ENCODE data around the gene TTC7B. TPM values are rescaled to one million over a fixed set of nuclear protein-coding genes. Genes with fewer than 3 reads are reported as not detected.

TTC7B gene
- total RNA-seq, 1 donor from 2014 or later, result 83.1 TPM

DNA sequence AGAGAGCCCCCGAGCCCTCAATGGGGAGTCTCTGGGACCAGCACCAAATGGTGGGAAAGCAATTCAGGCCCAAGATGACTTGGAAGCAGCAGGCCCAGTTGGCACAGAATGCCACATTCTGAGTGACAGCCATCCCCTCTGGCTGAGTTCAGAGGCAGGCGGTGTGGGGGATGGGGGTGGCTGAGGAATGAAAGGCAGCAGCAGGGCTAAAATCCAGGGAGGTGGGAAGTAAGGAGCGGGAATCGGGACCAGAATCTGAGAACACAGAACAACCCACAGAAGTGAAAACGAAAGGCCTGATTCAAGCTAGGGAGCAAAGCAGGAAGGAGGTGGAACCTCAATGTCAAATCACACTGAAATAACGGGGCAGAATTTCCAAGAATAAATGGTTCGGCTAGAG, 248.2 kb downstream of the TTC7B start:
- Mint-ChIP-seq H3K27ac (ENCODE audit: unreplicated experiment) (no peak overlapping the region), H3K36me3 (ENCODE audit: unreplicated experiment) (peaks cover 5% of the 10 kb centered on the region), H3K9me3 (ENCODE audit: unreplicated experiment) (peaks cover 5% of the 10 kb centered on the region), H3K4me1 (ENCODE audit: low read depth, unreplicated experiment) (peaks cover 17% of the 10 kb centered on the region), H3K4me3 (ENCODE audit: unreplicated experiment) (peak overlapping the region; percentile 27), H3K27me3 (ENCODE audit: unreplicated experiment) (peaks cover 4% of the 10 kb centered on the region)
- DNase-seq, result no peak
- TF ChIP-seq CTCF (IDR thresholded peaks at IDR 0.05; ENCODE audit: partially characterized antibody, unreplicated experiment), result no peak

- H3K9me3 Mint-ChIP-seq (ENCODE audit: unreplicated experiment), result peaks cover 5% of the 10 kb centered on the region
- DNase-seq, result no peak
- H3K27ac Mint-ChIP-seq (ENCODE audit: unreplicated experiment), result peak overlapping the region; percentile 11
- peak overlapping the region; percentile 35 for H3K4me3 Mint-ChIP-seq (ENCODE audit: unreplicated experiment)
- peaks cover 5% of the 10 kb centered on the region for H3K36me3 Mint-ChIP-seq (ENCODE audit: unreplicated experiment)
- H3K27me3 Mint-ChIP-seq (ENCODE audit: unreplicated experiment), result no peaks in the 10 kb centered on the region
- peaks cover 14% of the 10 kb centered on the region for H3K4me1 Mint-ChIP-seq (ENCODE audit: low read depth, unreplicated experiment)
- TF ChIP-seq CTCF (IDR thresholded peaks at IDR 0.05; ENCODE audit: partially characterized antibody, unreplicated experiment), result no peak
Measured at GRCh38 chr14:90567191-90567590, 249.0 kb downstream of the TTC7B start.

- H3K9me3 Mint-ChIP-seq (ENCODE audit: unreplicated experiment), result peaks cover 5% of the 10 kb centered on the region
- no peak overlapping the region for H3K4me3 Mint-ChIP-seq (ENCODE audit: unreplicated experiment)
- DNase-seq, result no peak
- peaks cover 14% of the 10 kb centered on the region for H3K4me1 Mint-ChIP-seq (ENCODE audit: low read depth, unreplicated experiment)
- no peak for TF ChIP-seq CTCF (IDR thresholded peaks at IDR 0.05; ENCODE audit: partially characterized antibody, unreplicated experiment)
- H3K27me3 Mint-ChIP-seq (ENCODE audit: unreplicated experiment), result no peaks in the 10 kb centered on the region
- H3K36me3 Mint-ChIP-seq (ENCODE audit: unreplicated experiment), result peaks cover 5% of the 10 kb centered on the region
- H3K27ac Mint-ChIP-seq (ENCODE audit: unreplicated experiment), result no peak overlapping the region
Measured at GRCh38 chr14:90566481-90566880, 249.7 kb downstream of the TTC7B start.

DNA sequence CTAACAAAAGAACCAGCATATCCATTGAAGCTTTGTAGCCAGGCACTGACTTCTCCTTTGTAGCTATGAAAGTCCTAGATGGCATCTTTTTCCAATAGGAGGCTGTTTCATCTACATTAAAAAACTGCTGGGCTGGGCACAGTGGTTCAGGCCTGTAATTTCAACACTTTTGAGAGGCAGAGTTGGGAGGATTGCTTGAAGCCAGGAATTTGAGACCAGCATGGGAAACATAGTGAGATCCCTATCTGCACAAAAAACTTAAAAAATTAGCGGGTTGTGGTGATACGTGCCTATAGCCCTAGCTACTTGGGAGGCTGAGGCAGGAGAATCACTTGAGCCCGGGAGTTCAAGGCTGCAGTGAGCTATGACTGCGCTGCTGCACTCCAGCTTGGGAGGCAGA, 251.7 kb downstream of the TTC7B start:
- peaks cover 23% of the 10 kb centered on the region for H3K4me1 Mint-ChIP-seq (ENCODE audit: low read depth, unreplicated experiment)
- no peak overlapping the region for H3K27ac Mint-ChIP-seq (ENCODE audit: unreplicated experiment)
- H3K9me3 Mint-ChIP-seq (ENCODE audit: unreplicated experiment), result peaks cover 6% of the 10 kb centered on the region
- no peaks in the 10 kb centered on the region for H3K27me3 Mint-ChIP-seq (ENCODE audit: unreplicated experiment)
- H3K4me3 Mint-ChIP-seq (ENCODE audit: unreplicated experiment), result no peak overlapping the region
- TF ChIP-seq CTCF (IDR thresholded peaks at IDR 0.05; ENCODE audit: partially characterized antibody, unreplicated experiment), result no peak
- DNase-seq, result no peak
- H3K36me3 Mint-ChIP-seq (ENCODE audit: unreplicated experiment), result no peaks in the 10 kb centered on the region

DNA sequence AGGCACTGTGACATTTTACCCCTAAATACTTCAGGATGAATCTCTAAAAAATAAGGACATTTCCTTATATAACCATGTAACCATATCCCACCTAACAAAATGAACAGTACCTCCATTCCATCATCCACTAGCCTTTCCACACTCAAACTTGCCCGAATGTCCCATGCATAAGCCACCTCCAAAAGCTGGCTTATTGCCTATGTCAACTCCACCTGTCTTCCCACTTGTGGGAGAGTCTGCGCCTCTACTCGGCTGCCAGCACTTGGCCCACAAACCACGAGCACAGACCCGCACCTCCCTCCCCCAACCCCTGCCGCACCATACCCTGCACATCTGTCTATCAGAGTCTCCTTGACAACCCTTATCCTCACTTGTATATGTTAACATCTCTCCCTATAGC, 253.6 kb downstream of the TTC7B start:
- Mint-ChIP-seq H3K27ac (ENCODE audit: unreplicated experiment) (no peak overlapping the region), H3K27me3 (ENCODE audit: unreplicated experiment) (no peaks in the 10 kb centered on the region), H3K9me3 (ENCODE audit: unreplicated experiment) (peaks cover 3% of the 10 kb centered on the region), H3K4me1 (ENCODE audit: low read depth, unreplicated experiment) (peaks cover 12% of the 10 kb centered on the region), H3K36me3 (ENCODE audit: unreplicated experiment) (no peaks in the 10 kb centered on the region), H3K4me3 (ENCODE audit: unreplicated experiment) (no peak overlapping the region)
- no peak for TF ChIP-seq CTCF (IDR thresholded peaks at IDR 0.05; ENCODE audit: partially characterized antibody, unreplicated experiment)
- no peak for DNase-seq
